ENCODE data around the gene TCL1A. TPM values are rescaled to one million over a fixed set of nuclear protein-coding genes. Genes with fewer than 3 reads are reported as not detected.

The TCL1A gene
- total RNA-seq (2022; extraction: Qiagen RNA extraction; ENCODE audit: low read depth), result not detected in 5 replicates

GRCh38 chr14:95713596-95714371 lies at the start of gene TCL1A:
Gene TCL1A (minus strand): TSS chr14:95714125. CDS start chr14:95714066, 59 bp downstream.

GRCh38 chr14:95685978-95686922 lies 27.7 kb downstream of the TCL1A start, which contains the start of gene TCL1B:
Gene TCL1B (plus strand): TSS chr14:95686426. CDS start chr14:95686468, 42 bp downstream.

Other genes with a start within 250 kb of the TCL1A start
- 0.09 to 0.33 TPM (median 0.20 TPM) in 5 replicates for gene SYNE3, start 197.5 kb downstream of the TCL1A start, total RNA-seq (2022; extraction: Qiagen RNA extraction; ENCODE audit: low read depth)
- 45.3 to 77.1 TPM (median 73.5 TPM) in 5 replicates for gene GLRX5, start 179.1 kb downstream of the TCL1A start, total RNA-seq (2022; extraction: Qiagen RNA extraction; ENCODE audit: low read depth)
- not detected in 5 replicates for gene TCL1B, start 27.7 kb downstream of the TCL1A start, total RNA-seq (2022; extraction: Qiagen RNA extraction; ENCODE audit: low read depth)
- not detected in 5 replicates for gene TUNAR, start 162.7 kb upstream of the TCL1A start, total RNA-seq (2022; extraction: Qiagen RNA extraction; ENCODE audit: low read depth)

Data from A549 treated with CpdA at 1 μM for 4 hours (cell line).